ENCODE results near the gene GP9.
"Not testable (repeated sequence)": the region's sequence is repeated elsewhere in the genome, so short reads cannot be mapped to it uniquely, and the experiment has no call there.

Gene GP9

DNA sequence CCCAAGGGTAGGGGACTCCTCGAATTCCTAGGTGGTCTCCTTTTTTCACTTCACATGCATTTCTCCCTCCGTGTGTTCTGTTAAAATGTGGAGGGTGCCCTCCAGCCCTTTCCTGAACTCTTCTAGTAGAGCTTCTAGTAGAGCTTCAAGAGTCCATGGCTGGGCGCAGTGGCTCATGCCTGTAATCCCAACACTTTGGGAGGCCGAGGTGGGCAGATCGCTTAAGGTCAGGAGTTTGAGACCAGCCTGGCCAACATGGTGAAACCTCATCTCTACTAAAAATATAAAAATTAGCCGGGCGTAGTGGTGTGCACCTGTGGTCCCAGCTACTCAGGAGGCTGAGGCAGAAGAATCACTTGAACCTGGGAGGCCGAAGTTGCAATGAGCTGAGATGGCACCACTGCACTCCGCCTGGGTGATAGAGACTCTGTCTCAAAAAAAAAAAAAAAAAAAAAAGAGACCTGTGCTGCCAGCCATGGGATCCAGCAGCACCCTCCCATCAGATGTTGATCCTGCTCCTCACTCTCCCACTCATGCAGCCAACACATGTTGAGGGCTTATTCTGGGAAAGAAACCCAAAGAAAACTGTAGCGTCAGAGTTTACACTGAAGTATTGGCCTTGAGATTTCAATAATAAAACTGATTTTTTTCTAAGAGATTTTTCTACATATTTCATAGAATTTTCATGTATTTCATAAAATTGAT is 50.6 kb downstream of the GP9 start:
- FAIRE-seq; DNase-seq (ENCODE audit: low spot score): not testable (repeated sequence)

All from urothelium cell line (cell line).